IPS-11a (cell line): ENCODE results near the gene CFDP1.

ENCODE experiments used
- H3K4me3 ChIP-seq: one replicate; pipeline ENCODE4 v1.5.1; 2013; ENCODE audit warnings: low read depth, low read length, control low read depth

CFDP1 gene

GRCh38 chr16:75377729-75378386 is 55.4 kb downstream of the CFDP1 start:
- H3K4me3 ChIP-seq: no peak overlapping the region

GRCh38 chr16:75376475-75377161 is 56.7 kb downstream of the CFDP1 start:
- no peak overlapping the region for H3K4me3 ChIP-seq

- no peak overlapping the region for H3K4me3 ChIP-seq
Observed at GRCh38 chr16:75374388-75374787, 58.9 kb downstream of the CFDP1 start.

GRCh38 chr16:75372236-75372856 is 61.0 kb downstream of the CFDP1 start:
- H3K4me3 ChIP-seq: no peak overlapping the region

- no peak overlapping the region for H3K4me3 ChIP-seq
Observed at GRCh38 chr16:75371171-75371570, 62.1 kb downstream of the CFDP1 start.

GRCh38 chr16:75364286-75364791 is 69.0 kb downstream of the CFDP1 start:
- no peak overlapping the region for H3K4me3 ChIP-seq

- no peak overlapping the region for H3K4me3 ChIP-seq
Observed at GRCh38 chr16:75362846-75363245, 70.5 kb downstream of the CFDP1 start.

- H3K4me3 ChIP-seq: no peak overlapping the region
Observed at GRCh38 chr16:75361936-75362335, 71.4 kb downstream of the CFDP1 start.

GRCh38 chr16:75354170-75354569 is 79.1 kb downstream of the CFDP1 start:
- no peak overlapping the region for H3K4me3 ChIP-seq

- H3K4me3 ChIP-seq: no peak overlapping the region
Observed at GRCh38 chr16:75351183-75351582, 82.1 kb downstream of the CFDP1 start.

GRCh38 chr16:75345711-75346110 is 87.6 kb downstream of the CFDP1 start:
- no peak overlapping the region for H3K4me3 ChIP-seq

GRCh38 chr16:75343941-75344340 is 89.4 kb downstream of the CFDP1 start:
- no peak overlapping the region for H3K4me3 ChIP-seq

- no peak overlapping the region for H3K4me3 ChIP-seq
Observed at GRCh38 chr16:75343286-75343685, 90.0 kb downstream of the CFDP1 start.

- no peak overlapping the region for H3K4me3 ChIP-seq
Observed at GRCh38 chr16:75342308-75342811, 90.9 kb downstream of the CFDP1 start.

- no peak overlapping the region for H3K4me3 ChIP-seq
Observed at GRCh38 chr16:75341564-75342307, 91.6 kb downstream of the CFDP1 start.

GRCh38 chr16:75340741-75341491 is 92.4 kb downstream of the CFDP1 start:
- H3K4me3 ChIP-seq: no peak overlapping the region

GRCh38 chr16:75337430-75337829 is 95.9 kb downstream of the CFDP1 start:
- H3K4me3 ChIP-seq: no peak overlapping the region

- no peak overlapping the region for H3K4me3 ChIP-seq
Observed at GRCh38 chr16:75336521-75336920, 96.8 kb downstream of the CFDP1 start.

- H3K4me3 ChIP-seq: no peak overlapping the region
Observed at GRCh38 chr16:75333721-75334163, 99.6 kb downstream of the CFDP1 start.

GRCh38 chr16:75329943-75330342 is 103.4 kb downstream of the CFDP1 start:
- H3K4me3 ChIP-seq: no peak overlapping the region
